HFF-Myc (cell line): ENCODE measurements around the gene TANGO6.
"Not testable (repeated sequence)": the region's sequence is repeated elsewhere in the genome, so short reads cannot be mapped to it uniquely, and the experiment has no call there.

Experiments used
- DNase-seq: peaks from one replicate; pipeline ENCODE4 v3.0.0-alpha.2; 2011; ENCODE audit warnings: low read depth; ENCODE audit errors: extremely low read depth
- H3K4me3 ChIP-seq: replicated peaks from 2 replicates; pipeline ENCODE4 v1.5.1; 2011; ENCODE audit warnings: low read depth, mild to moderate bottlenecking, control low read depth, low read length
- CTCF ChIP-seq: IDR thresholded peaks from 2 replicates; pipeline ENCODE4 v1.5.1; 2012; ENCODE audit warnings: mild to moderate bottlenecking, low read depth, low read length, control low read depth; ENCODE audit errors: missing control alignments

TANGO6 gene

GRCh38 chr16:69118468-69118867 lies 275.1 kb downstream of the TANGO6 start:
- DNase-seq, result no peak
- no peak for TF ChIP-seq CTCF
- no peak overlapping the region for H3K4me3 ChIP-seq

DNA sequence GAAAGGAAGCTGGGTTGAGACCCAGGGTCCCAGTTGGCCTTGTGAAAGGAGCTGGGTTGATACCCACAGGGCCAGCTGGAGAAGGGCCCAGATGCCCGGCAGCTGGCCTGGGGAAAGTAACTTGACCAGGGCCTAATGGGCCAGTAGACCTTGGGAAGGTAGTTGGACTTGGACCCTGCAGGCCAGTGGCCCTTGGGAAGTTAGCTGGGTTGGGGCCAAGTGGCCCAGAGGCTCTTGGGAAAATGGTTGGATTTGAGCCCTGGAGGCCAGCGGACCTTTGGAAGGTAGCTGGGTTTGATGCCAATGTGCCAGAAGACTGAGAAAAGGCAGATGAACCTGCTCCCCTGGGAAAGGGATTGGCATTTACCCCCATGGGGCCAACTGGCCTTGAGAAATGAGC lies 275.7 kb downstream of the TANGO6 start:
- no peak for TF ChIP-seq CTCF
- no peak overlapping the region for H3K4me3 ChIP-seq
- DNase-seq, result no peak

GRCh38 chr16:69119536-69119935 lies 276.2 kb downstream of the TANGO6 start:
- TF ChIP-seq CTCF, result no peak
- no peak for DNase-seq
- no peak overlapping the region for H3K4me3 ChIP-seq

GRCh38 chr16:69120096-69120664 lies 276.8 kb downstream of the TANGO6 start:
- TF ChIP-seq CTCF, result no peak
- H3K4me3 ChIP-seq, result no peak overlapping the region
- DNase-seq, result no peak

DNA sequence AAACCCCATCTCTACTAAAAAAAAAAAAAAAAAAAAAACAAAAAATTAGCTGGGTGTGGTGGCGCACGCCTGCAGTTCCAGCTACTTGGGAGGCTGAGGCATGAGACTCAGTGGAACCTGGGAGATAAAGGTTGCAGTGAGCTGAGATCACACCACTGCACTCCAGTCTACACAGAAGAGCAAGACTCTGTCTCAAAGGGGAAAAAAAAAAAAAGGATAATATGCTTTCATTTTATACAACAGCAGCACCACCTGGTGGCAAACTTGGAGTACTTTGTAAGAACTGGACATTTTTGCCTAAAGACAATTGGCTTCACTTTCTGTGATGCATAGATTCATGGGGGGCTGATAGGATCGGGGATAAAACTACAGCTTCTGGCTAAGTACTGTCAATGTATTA lies 280.6 kb downstream of the TANGO6 start:
- peak; percentile 49 for TF ChIP-seq CTCF
- DNase-seq, result no peak
- no peak overlapping the region for H3K4me3 ChIP-seq

GRCh38 chr16:69124406-69124805 lies 281.1 kb downstream of the TANGO6 start:
- H3K4me3 ChIP-seq, DNase-seq: not testable (repeated sequence)

DNA sequence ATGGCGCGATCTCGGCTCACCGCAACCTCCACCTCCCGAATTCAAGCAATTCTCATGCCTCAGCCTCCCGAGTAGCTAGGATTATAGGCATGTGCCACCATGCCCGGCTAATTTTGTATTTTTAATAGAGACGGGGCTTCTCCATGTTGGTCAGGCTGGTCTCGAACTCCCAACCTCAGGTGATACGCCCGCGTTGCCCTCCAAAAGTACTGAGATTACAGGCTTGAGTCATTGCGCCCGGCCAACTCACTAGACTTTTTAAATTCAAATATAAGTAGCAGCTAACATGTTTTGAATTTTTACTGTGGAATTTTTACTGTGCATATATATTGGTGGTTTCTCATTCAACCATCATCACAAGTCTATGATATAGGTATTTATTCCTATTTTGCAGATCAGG lies 281.6 kb downstream of the TANGO6 start:
- H3K4me3 ChIP-seq, DNase-seq: not testable (repeated sequence)

DNA sequence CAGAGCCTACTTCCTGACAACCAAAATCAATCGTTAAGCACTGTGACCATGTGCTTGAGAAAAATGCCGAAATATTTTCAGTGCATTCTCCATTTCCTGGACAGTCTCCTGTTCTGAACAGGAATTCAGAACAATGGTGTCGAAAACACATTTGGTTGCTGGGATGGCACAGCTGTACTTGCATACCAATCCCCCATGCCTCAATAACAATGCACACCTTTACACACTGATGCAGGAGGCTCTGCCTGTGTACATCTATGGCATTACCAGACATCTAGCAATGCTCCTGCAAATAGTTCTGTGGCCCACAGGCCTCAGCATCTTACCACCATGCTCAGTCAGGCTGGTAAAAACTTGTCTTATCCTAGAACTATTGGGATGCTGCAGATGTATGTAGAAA lies 282.9 kb downstream of the TANGO6 start:
- TF ChIP-seq CTCF, result no peak
- no peak for DNase-seq
- H3K4me3 ChIP-seq, result no peak overlapping the region

GRCh38 chr16:69126801-69127200 lies 283.5 kb downstream of the TANGO6 start:
- not testable (repeated sequence) for H3K4me3 ChIP-seq, DNase-seq
